Breast epithelium (tissue), 4 donors: Measurements from ENCODE around the gene ABI3BP. TPM values are rescaled to one million over a fixed set of nuclear protein-coding genes. Genes with fewer than 3 reads are reported as not detected.

Source experiments
- DNase-seq, 2 donors: peaks; one replicate each; pipeline ENCODE4 v3.0.0-alpha.2; 2019; ENCODE audit warnings: low spot score in 2 of 2
- H3K27ac ChIP-seq, 2 donors: fragments of 200-600 bp; sonication (generic) in 1 of 2; one replicate each; pipeline ENCODE4 v1.5.1; 2016 to 2019; ENCODE audit warnings: mild to moderate bottlenecking in 1 of 2
- H3K27me3 ChIP-seq, 2 donors: fragments of 200-600 bp; sonication (generic) in 1 of 2; one replicate each; pipeline versions ENCODE4 v1.5.1 to v1.6.0; 2017 to 2019; ENCODE audit warnings: control low read depth in 1 of 2, mild to moderate bottlenecking in 1 of 2
- H3K36me3 ChIP-seq: fragments of 200-600 bp; one replicate; pipeline ENCODE4 v1.5.1; 2019
- H3K4me1 ChIP-seq, 2 donors: fragments of 200-600 bp; sonication (generic); one replicate each; pipeline ENCODE4 v1.5.1; 2016 to 2019; ENCODE audit warnings: control low read depth in 1 of 2
- H3K4me3 ChIP-seq, 3 donors: fragments of 200-600 bp; sonication (generic); 1 replicate in 2 of 3; 2 replicates in 1 of 3; pipeline ENCODE4 v1.5.1; 2016 to 2019; ENCODE audit warnings: mild to moderate bottlenecking in 3 of 3, moderate library complexity in 2 of 3
- H3K9me3 ChIP-seq, 2 donors: fragments of 200-600 bp; sonication (generic) in 1 of 2; one replicate each; pipeline ENCODE4 v1.5.1; 2016 to 2019; ENCODE audit warnings: control low read depth in 1 of 2
- POLR2A ChIP-seq: fragments of 450-650 bp; IDR thresholded peaks from one replicate; pipeline ENCODE4 v1.6.1; 2016; ENCODE audit warnings: antibody characterized with exemption, mild to moderate bottlenecking, moderate library complexity
- POLR2AphosphoS5 ChIP-seq, 3 donors: sonication (generic); formaldehyde crosslinking; IDR thresholded peaks; one replicate each; pipeline ENCODE4 v1.6.1; 2017; ENCODE audit warnings: antibody characterized with exemption in 3 of 3
- intact Hi-C: fragments of 100-400 bp; cut with DNase I; formaldehyde crosslinking; loops from one replicate; pipeline ENCODE4 v1.15.1; 2023; ENCODE audit warnings: low total_unique reads
- total RNA-seq, 3 donors: library from RNA; depleted of rRNA; stranded (reverse); fragments of >200 nt; gene quantifications; one replicate each; pipeline ENCODE4 v1.1.0, GENCODE V29; 2016
- TF ChIP-seq, protein P1 (sequence below), 3 donors: fragments of 450-650 bp; IDR thresholded peaks; one replicate each; pipeline ENCODE4 v1.5.1; 2016 to 2017; ENCODE audit warnings: antibody characterized with exemption in 3 of 3, mild to moderate bottlenecking in 3 of 3, moderate library complexity in 3 of 3

ABI3BP gene
- total RNA-seq, 3 donors from 2014 or later = 17.4 to 170 (median 41.1) TPM

DNA sequence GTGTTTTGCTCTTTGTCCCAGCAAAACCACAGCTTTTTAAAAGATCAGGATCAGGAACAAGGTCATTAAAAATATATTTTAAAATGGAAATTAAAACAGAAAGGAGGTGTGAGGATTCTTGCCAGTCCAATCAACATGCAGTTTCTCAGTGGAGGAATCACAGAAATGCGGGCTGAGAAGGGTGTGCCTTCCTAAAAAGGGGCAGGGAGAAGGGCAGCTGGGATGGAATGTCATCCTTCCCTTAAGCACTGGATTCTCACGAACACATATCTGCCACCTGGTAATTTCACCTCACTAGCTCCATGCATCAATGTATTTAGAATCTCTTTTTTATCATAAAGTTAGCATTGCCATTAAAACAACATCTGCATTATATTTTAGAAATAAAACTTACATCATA lies 21.4 kb downstream of the ABI3BP start:
- no peak for DNase-seq
- Histone ChIP-seq H3K27me3 (no peaks in the 10 kb centered on the region), H3K4me1 (no peaks in the 10 kb centered on the region), H3K9me3 (no peaks in the 10 kb centered on the region), H3K4me3 (no peak overlapping the region), H3K27ac (no peak overlapping the region), H3K36me3 (no peaks in the 10 kb centered on the region)
- TF ChIP-seq, protein P1, sequence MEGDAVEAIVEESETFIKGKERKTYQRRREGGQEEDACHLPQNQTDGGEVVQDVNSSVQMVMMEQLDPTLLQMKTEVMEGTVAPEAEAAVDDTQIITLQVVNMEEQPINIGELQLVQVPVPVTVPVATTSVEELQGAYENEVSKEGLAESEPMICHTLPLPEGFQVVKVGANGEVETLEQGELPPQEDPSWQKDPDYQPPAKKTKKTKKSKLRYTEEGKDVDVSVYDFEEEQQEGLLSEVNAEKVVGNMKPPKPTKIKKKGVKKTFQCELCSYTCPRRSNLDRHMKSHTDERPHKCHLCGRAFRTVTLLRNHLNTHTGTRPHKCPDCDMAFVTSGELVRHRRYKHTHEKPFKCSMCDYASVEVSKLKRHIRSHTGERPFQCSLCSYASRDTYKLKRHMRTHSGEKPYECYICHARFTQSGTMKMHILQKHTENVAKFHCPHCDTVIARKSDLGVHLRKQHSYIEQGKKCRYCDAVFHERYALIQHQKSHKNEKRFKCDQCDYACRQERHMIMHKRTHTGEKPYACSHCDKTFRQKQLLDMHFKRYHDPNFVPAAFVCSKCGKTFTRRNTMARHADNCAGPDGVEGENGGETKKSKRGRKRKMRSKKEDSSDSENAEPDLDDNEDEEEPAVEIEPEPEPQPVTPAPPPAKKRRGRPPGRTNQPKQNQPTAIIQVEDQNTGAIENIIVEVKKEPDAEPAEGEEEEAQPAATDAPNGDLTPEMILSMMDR (IDR thresholded peaks at IDR 0.05) = no peak
- TF ChIP-seq POLR2AphosphoS5 (IDR thresholded peaks at IDR 0.05) (no peak), POLR2A (no peak)
- intact Hi-C loops = no loop called here

DNA sequence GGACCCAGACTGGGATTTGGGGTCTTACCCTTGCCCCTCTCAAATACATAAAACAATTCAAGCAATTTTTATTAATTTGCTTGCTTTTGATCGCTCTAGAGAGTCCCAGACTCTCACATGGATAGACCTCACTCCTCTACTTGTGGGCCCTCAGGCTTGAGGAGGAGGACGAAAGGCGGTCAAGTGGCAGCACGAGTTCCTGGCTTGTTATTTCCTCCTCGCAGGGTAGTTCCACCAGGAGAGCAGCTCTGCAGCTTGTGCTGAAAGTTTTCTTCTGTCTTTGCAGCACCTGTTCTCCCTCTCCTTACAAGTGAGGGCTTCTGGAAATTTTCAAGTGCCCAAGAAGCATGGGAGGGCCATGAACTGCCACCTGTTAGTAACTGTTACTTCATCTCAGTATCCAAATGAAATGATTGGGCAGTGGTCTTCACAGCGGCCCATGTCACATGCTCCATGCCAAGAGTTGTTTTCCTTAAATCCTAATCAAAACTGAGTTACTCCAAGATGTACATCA lies 22.7 kb downstream of the ABI3BP start:
- TF ChIP-seq, protein P1 (IDR thresholded peaks at IDR 0.05) = no peak
- no peak for TF ChIP-seq POLR2A
- no peak for TF ChIP-seq POLR2AphosphoS5 (IDR thresholded peaks at IDR 0.05)
- DNase-seq = no peak
- H3K27ac ChIP-seq = no peak overlapping the region
- intact Hi-C loops = no loop called here
- no peaks in the 10 kb centered on the region for H3K9me3 ChIP-seq
- no peaks in the 10 kb centered on the region for H3K27me3 ChIP-seq
- H3K36me3 ChIP-seq = no peaks in the 10 kb centered on the region
- H3K4me3 ChIP-seq = no peak overlapping the region
- H3K4me1 ChIP-seq = no peaks in the 10 kb centered on the region

DNA sequence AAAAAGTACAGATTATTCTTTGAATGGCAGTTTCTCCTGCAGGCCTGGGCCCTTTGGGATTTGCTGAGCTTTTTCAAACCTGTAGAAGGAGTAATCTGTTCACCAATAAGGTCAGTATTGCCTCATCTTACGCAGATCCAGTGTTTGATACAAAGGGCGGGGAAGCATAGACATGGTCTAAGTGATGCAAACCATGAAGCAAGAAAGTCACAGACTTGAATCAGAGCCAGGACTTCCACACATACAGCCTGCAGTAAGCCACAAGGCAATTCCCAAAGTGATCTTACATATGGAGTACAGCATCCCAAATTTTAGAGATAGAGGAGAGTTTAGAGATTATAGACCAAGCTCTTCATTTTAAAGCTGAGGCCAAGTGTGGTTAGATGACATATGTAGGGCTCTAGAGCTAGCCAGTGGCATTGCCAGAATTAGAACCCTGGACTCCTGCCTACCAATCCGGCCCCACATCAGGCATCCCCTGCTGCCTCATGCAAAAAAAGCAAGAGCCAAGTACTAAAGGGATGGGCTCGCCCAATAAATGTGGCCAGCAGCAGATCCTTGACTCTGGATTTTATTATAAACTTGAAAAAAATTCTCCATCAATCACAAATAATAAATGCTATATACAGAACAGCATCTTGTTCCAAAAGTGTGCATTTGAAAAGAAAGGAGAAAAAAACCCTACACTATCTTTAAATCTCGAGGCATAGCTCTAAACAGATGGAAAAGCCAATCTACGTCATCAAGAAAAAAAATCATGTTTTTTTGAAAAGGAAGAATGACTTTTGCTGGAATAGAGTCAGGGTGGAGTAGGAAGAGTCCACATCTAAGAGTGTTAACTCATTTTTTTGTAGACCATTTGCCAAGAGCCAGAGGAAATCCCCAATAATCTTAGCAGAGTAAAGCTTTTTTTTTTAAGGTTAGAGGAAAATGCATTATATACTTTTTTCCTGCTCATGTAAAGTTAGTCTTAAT lies 24.0 kb downstream of the ABI3BP start:
- H3K27ac ChIP-seq = no peak overlapping the region
- no peaks in the 10 kb centered on the region for H3K36me3 ChIP-seq
- no peak for TF ChIP-seq POLR2A
- peak in 1 of 3 donors; percentile 27 for TF ChIP-seq POLR2AphosphoS5 (IDR thresholded peaks at IDR 0.05)
- TF ChIP-seq, protein P1 (IDR thresholded peaks at IDR 0.05) = no peak
- H3K27me3 ChIP-seq = no peaks in the 10 kb centered on the region
- H3K4me3 ChIP-seq = no peak overlapping the region
- H3K9me3 ChIP-seq = no peaks in the 10 kb centered on the region
- no peaks in the 10 kb centered on the region for H3K4me1 ChIP-seq
- DNase-seq = no peak
- intact Hi-C loops = no loop called here

DNA sequence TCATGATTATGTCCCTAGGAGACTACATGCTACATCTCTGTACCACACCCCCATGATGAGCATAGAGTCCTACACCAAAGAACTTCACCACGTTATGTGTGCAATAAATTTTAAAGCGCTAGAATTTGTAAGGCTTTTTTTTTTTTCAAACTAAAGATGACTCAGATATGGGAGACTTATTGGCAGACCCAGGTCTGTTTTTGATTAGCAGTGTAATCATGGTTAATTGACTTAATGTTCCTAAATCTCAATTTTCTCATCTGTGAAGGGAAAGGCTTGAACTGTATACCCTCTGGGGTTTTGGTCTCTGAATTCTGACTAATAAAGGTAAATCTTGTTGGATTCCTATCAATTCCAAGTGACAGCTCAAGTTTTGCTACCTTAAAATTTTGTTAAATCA lies 26.4 kb downstream of the ABI3BP start:
- Histone ChIP-seq H3K27ac (no peak overlapping the region), H3K4me1 (no peaks in the 10 kb centered on the region), H3K36me3 (no peaks in the 10 kb centered on the region), H3K9me3 (no peaks in the 10 kb centered on the region), H3K4me3 (no peak overlapping the region), H3K27me3 (no peaks in the 10 kb centered on the region)
- TF ChIP-seq POLR2AphosphoS5 (IDR thresholded peaks at IDR 0.05) = no peak
- no peak for TF ChIP-seq POLR2A
- TF ChIP-seq, protein P1 (IDR thresholded peaks at IDR 0.05) = no peak
- DNase-seq = no peak
- intact Hi-C loops = no loop called here

DNA sequence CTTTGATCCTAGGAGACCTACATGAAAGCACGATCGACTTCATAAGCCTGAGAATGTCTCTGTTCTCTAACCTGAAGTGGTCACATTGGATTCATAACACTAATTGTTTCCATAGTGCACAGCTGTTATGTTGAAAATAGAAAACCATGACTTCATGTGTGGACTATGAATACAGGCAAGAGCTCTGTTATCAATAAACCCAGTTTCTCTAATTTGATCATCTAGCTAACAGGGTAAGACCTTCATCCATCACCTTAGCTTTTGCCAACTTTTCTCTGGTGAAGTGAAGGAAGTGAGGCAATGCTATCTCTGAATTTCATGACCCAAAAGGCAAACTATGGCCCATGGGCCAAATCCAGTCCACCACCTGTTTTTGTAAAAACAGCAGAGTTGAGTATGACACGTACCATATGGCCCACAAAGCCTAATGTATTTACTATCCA lies 27.2 kb downstream of the ABI3BP start:
- TF ChIP-seq POLR2A = no peak
- TF ChIP-seq, protein P1 (IDR thresholded peaks at IDR 0.05) = no peak
- TF ChIP-seq POLR2AphosphoS5 (IDR thresholded peaks at IDR 0.05) = no peak
- no peaks in the 10 kb centered on the region for H3K9me3 ChIP-seq
- no peaks in the 10 kb centered on the region for H3K36me3 ChIP-seq
- DNase-seq = no peak
- H3K4me1 ChIP-seq = no peaks in the 10 kb centered on the region
- H3K4me3 ChIP-seq = no peak overlapping the region
- intact Hi-C loops = no loop called here
- H3K27ac ChIP-seq = peak overlapping the region in 1 of 2 donors; percentile 38
- H3K27me3 ChIP-seq = no peaks in the 10 kb centered on the region
